ENCODE data around the gene SRD5A1.

SRD5A1 gene

DNA sequence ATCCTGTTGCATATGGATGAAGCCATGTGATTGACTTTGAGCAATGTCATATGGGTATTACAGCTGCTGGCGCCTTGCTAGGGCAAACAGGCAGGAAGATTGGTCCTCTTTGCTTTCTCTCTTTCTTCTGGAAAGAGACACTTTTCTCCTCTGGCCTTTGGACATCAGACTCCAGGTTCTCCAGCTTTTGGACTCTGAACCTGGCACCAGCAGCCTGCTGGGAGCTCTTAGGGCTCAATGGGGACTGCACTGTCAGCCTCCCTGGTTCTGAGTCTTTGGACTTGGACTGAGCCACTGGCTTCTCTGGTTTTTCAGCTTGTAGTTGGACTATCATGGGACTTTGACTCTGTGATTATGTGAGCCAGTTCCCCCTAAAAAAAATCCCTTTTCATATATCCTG, 45.1 kb downstream of the SRD5A1 start:
- no peak overlapping the region for H3K9ac ChIP-seq (ENCODE audit: low read length)

DNA sequence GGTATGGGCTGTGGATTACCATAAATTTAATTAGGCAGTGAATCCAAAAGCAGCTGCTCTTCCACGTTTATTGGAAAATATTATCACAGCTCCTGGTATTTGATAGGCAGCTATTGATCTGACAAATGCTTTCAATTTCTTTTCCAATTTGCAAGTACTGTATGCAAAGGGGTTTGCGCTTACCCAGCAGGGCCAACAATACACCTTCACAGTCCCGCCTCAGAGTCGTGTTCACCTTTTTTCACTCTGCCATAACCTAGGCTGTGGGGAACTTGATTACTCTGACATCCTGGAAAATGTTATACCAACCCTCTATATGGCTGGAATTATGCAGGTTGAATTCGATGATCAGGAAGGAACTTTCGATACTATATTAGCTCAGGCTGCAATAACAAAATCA, 47.7 kb downstream of the SRD5A1 start:
- H3K9ac ChIP-seq (ENCODE audit: low read length): no peak overlapping the region
- no peaks in the 10 kb centered on the region for H3K79me1 ChIP-seq (replicated peaks; ENCODE audit: low read length, poor library complexity, severe bottlenecking)
- H3K4me3 ChIP-seq (ENCODE audit: insufficient read depth in 1 of 2, low read depth in 1 of 2, low read length in 2 of 2): no peak overlapping the region
- no peak overlapping the region for H3K4me2 ChIP-seq (ENCODE audit: low read length, poor library complexity, severe bottlenecking)
- H2BK15ac ChIP-seq (ENCODE audit: low read depth, poor library complexity, severe bottlenecking): no peak overlapping the region
- H3K27ac ChIP-seq (ENCODE audit: low read length, poor library complexity, severe bottlenecking): no peak overlapping the region
- H2BK120ac ChIP-seq (ENCODE audit: low read depth, low read length): no peak overlapping the region
- no peak overlapping the region for H3K4ac ChIP-seq (ENCODE audit: low read depth in 1 of 2, low read length in 2 of 2)
- no peaks in the 10 kb centered on the region for H3K36me3 ChIP-seq (ENCODE audit: control insufficient read depth in 1 of 2, insufficient read depth in 2 of 2, low read depth in 1 of 2, low read length in 2 of 2)
- H3K9me3 ChIP-seq (ENCODE audit: control insufficient read depth, low read length): no peaks in the 10 kb centered on the region
- DNase-seq: no peak
- H3K18ac ChIP-seq (ENCODE audit: low read depth in 1 of 2, low read length in 2 of 2): no peak overlapping the region
- no peaks in the 10 kb centered on the region for H3K4me1 ChIP-seq (ENCODE audit: control insufficient read depth, insufficient read depth, low read depth, low read length)
- no peak overlapping the region for H2AFZ ChIP-seq (ENCODE audit: low read depth, low read length)
- H3K27me3 ChIP-seq (ENCODE audit: control insufficient read depth in 1 of 2, insufficient read depth in 1 of 2, low read length in 2 of 2): peaks cover 4 to 9% of the 10 kb centered on the region in 2 experiments
- H3K14ac ChIP-seq (ENCODE audit: low read length in 2 of 2): no peak overlapping the region
- H2BK12ac ChIP-seq (ENCODE audit: low read length in 2 of 2): no peak overlapping the region
- 73% methylated on average over 4 of the region's 6 CpGs for WGBS
- no peak overlapping the region for H4K91ac ChIP-seq (ENCODE audit: low read length)
- H2AK5ac ChIP-seq (ENCODE audit: low read length, severe bottlenecking): no peak overlapping the region
- H4K8ac ChIP-seq (ENCODE audit: low read length): no peak overlapping the region
- H2BK5ac ChIP-seq (ENCODE audit: low read depth, low read length, poor library complexity, severe bottlenecking): no peak overlapping the region
- no peak overlapping the region for H3K23ac ChIP-seq (ENCODE audit: low read length in 2 of 2)

More for the DNA sequence above, 45.1 kb downstream of the SRD5A1 start:
- no peak overlapping the region for H2BK5ac ChIP-seq (ENCODE audit: low read depth, low read length, poor library complexity, severe bottlenecking)
- H4K8ac ChIP-seq (ENCODE audit: low read length): no peak overlapping the region
- H3K9me3 ChIP-seq (ENCODE audit: control insufficient read depth, low read length): no peaks in the 10 kb centered on the region
- H3K23ac ChIP-seq (ENCODE audit: low read length in 2 of 2): no peak overlapping the region
- H3K27me3 ChIP-seq (ENCODE audit: control insufficient read depth in 1 of 2, insufficient read depth in 1 of 2, low read length in 2 of 2): peaks cover 0 to 3% of the 10 kb centered on the region in 2 experiments
- no peak overlapping the region for H3K4ac ChIP-seq (ENCODE audit: low read depth in 1 of 2, low read length in 2 of 2)
- 92% methylated on average over 1 of the region's 1 CpG for WGBS
- H3K36me3 ChIP-seq (ENCODE audit: control insufficient read depth in 1 of 2, insufficient read depth in 2 of 2, low read depth in 1 of 2, low read length in 2 of 2): peaks cover 0 to 2% of the 10 kb centered on the region in 2 experiments
- H3K14ac ChIP-seq (ENCODE audit: low read length in 2 of 2): no peak overlapping the region
- no peak overlapping the region for H2AK5ac ChIP-seq (ENCODE audit: low read length, severe bottlenecking)
- H3K4me2 ChIP-seq (ENCODE audit: low read length, poor library complexity, severe bottlenecking): no peak overlapping the region
- no peak overlapping the region for H3K18ac ChIP-seq (ENCODE audit: low read depth in 1 of 2, low read length in 2 of 2)
- H4K91ac ChIP-seq (ENCODE audit: low read length): no peak overlapping the region
- no peak overlapping the region for H2BK15ac ChIP-seq (ENCODE audit: low read depth, poor library complexity, severe bottlenecking)
- H2BK12ac ChIP-seq (ENCODE audit: low read length in 2 of 2): no peak overlapping the region
- no peak overlapping the region for H3K4me3 ChIP-seq (ENCODE audit: insufficient read depth in 1 of 2, low read depth in 1 of 2, low read length in 2 of 2)
- no peak for DNase-seq
- H2BK120ac ChIP-seq (ENCODE audit: low read depth, low read length): no peak overlapping the region
- no peak overlapping the region for H3K27ac ChIP-seq (ENCODE audit: low read length, poor library complexity, severe bottlenecking)
- no peaks in the 10 kb centered on the region for H3K79me1 ChIP-seq (replicated peaks; ENCODE audit: low read length, poor library complexity, severe bottlenecking)
- H3K4me1 ChIP-seq (ENCODE audit: control insufficient read depth, insufficient read depth, low read depth, low read length): no peaks in the 10 kb centered on the region
- H2AFZ ChIP-seq (ENCODE audit: low read depth, low read length): no peak overlapping the region

DNA sequence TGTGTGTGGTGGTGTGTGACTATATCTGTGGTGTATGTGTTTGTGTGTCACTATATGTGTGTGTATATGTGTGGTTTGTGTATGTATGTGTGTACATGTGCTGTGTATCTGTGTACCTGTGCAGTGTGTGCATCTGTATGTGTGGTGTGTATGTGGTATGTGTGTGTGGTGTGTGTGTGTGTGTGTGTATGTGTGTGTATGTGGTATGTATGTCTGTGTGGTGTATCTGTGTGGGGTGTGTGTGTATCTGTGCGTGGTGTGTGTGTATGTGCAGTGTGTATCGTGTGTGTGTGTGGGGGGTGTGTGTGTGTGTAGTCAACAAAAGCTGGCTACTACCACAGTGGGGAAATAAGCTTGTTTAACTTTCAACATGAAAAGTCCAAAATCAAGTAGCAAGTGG, 48.4 kb downstream of the SRD5A1 start:
- Histone ChIP-seq H3K4me1 (ENCODE audit: control insufficient read depth, insufficient read depth, low read depth, low read length) (no peaks in the 10 kb centered on the region), H2BK15ac (ENCODE audit: low read depth, poor library complexity, severe bottlenecking) (no peak overlapping the region), H2AK5ac (ENCODE audit: low read length, severe bottlenecking) (no peak overlapping the region), H2BK5ac (ENCODE audit: low read depth, low read length, poor library complexity, severe bottlenecking) (no peak overlapping the region), H3K4me3 (ENCODE audit: insufficient read depth in 1 of 2, low read depth in 1 of 2, low read length in 2 of 2) (no peak overlapping the region), H3K4ac (ENCODE audit: low read depth in 1 of 2, low read length in 2 of 2) (no peak overlapping the region), H2BK12ac (ENCODE audit: low read length in 2 of 2) (no peak overlapping the region), H3K23ac (ENCODE audit: low read length in 2 of 2) (no peak overlapping the region), H3K27ac (ENCODE audit: low read length, poor library complexity, severe bottlenecking) (no peak overlapping the region), H3K79me1 (replicated peaks; ENCODE audit: low read length, poor library complexity, severe bottlenecking) (no peaks in the 10 kb centered on the region), H2BK120ac (ENCODE audit: low read depth, low read length) (no peak overlapping the region), H3K9me3 (ENCODE audit: control insufficient read depth, low read length) (no peaks in the 10 kb centered on the region), H3K4me2 (ENCODE audit: low read length, poor library complexity, severe bottlenecking) (no peak overlapping the region), H3K18ac (ENCODE audit: low read depth in 1 of 2, low read length in 2 of 2) (no peak overlapping the region), H3K36me3 (ENCODE audit: control insufficient read depth in 1 of 2, insufficient read depth in 2 of 2, low read depth in 1 of 2, low read length in 2 of 2) (no peaks in the 10 kb centered on the region), H4K91ac (ENCODE audit: low read length) (no peak overlapping the region), H2AFZ (ENCODE audit: low read depth, low read length) (no peak overlapping the region), H3K27me3 (ENCODE audit: control insufficient read depth in 1 of 2, insufficient read depth in 1 of 2, low read length in 2 of 2) (peaks cover 4 to 9% of the 10 kb centered on the region in 2 experiments), H3K14ac (ENCODE audit: low read length in 2 of 2) (peak overlapping the region in 1 of 2 experiments; percentile 8), H3K9ac (ENCODE audit: low read length) (no peak overlapping the region), H4K8ac (ENCODE audit: low read length) (no peak overlapping the region)
- DNase-seq: no peak
- 44% methylated on average over 2 of the region's 2 CpGs for WGBS

DNA sequence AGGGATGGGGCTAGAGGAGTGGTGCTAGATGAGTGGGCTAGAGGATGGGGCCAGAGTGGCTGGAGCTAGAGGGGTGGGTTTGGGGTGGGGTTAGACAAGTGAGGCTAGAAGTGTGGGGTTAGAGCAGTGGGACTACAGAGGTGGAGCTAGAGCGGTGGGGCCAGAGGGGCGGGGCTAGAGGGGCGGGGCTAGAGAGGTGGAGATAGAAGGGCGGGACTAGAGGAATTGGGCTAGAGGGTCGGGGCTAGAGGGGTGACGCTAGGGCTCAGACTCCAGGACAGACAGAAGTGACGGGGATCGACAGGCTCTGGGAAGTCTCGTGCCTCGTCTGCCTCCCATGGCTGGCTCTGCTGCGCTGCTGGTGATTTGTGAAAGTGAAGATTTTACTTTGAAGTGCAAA, 49.0 kb downstream of the SRD5A1 start:
- no peak overlapping the region for H3K18ac ChIP-seq (ENCODE audit: low read depth in 1 of 2, low read length in 2 of 2)
- H3K23ac ChIP-seq (ENCODE audit: low read length in 2 of 2): no peak overlapping the region
- H2BK12ac ChIP-seq (ENCODE audit: low read length in 2 of 2): no peak overlapping the region
- H3K27me3 ChIP-seq (ENCODE audit: control insufficient read depth in 1 of 2, insufficient read depth in 1 of 2, low read length in 2 of 2): peaks cover 4 to 9% of the 10 kb centered on the region in 2 experiments
- no peak overlapping the region for H2BK15ac ChIP-seq (ENCODE audit: low read depth, poor library complexity, severe bottlenecking)
- no peak overlapping the region for H4K8ac ChIP-seq (ENCODE audit: low read length)
- no peak overlapping the region for H2BK5ac ChIP-seq (ENCODE audit: low read depth, low read length, poor library complexity, severe bottlenecking)
- H3K4me1 ChIP-seq (ENCODE audit: control insufficient read depth, insufficient read depth, low read depth, low read length): peaks cover 2% of the 10 kb centered on the region
- H3K79me1 ChIP-seq (replicated peaks; ENCODE audit: low read length, poor library complexity, severe bottlenecking): no peaks in the 10 kb centered on the region
- no peak overlapping the region for H3K4me2 ChIP-seq (ENCODE audit: low read length, poor library complexity, severe bottlenecking)
- H3K4me3 ChIP-seq (ENCODE audit: insufficient read depth in 1 of 2, low read depth in 1 of 2, low read length in 2 of 2): no peak overlapping the region
- no peak overlapping the region for H3K14ac ChIP-seq (ENCODE audit: low read length in 2 of 2)
- no peak overlapping the region for H3K4ac ChIP-seq (ENCODE audit: low read depth in 1 of 2, low read length in 2 of 2)
- H4K91ac ChIP-seq (ENCODE audit: low read length): no peak overlapping the region
- WGBS: 65% methylated on average over 11 of the region's 11 CpGs
- DNase-seq: no peak
- no peak overlapping the region for H2BK120ac ChIP-seq (ENCODE audit: low read depth, low read length)
- H3K9ac ChIP-seq (ENCODE audit: low read length): no peak overlapping the region
- H2AFZ ChIP-seq (ENCODE audit: low read depth, low read length): no peak overlapping the region
- H3K9me3 ChIP-seq (ENCODE audit: control insufficient read depth, low read length): no peaks in the 10 kb centered on the region
- no peaks in the 10 kb centered on the region for H3K36me3 ChIP-seq (ENCODE audit: control insufficient read depth in 1 of 2, insufficient read depth in 2 of 2, low read depth in 1 of 2, low read length in 2 of 2)
- H2AK5ac ChIP-seq (ENCODE audit: low read length, severe bottlenecking): no peak overlapping the region
- no peak overlapping the region for H3K27ac ChIP-seq (ENCODE audit: low read length, poor library complexity, severe bottlenecking)
